ENCODE data around the gene KCNQ5.

KCNQ5 gene

DNA sequence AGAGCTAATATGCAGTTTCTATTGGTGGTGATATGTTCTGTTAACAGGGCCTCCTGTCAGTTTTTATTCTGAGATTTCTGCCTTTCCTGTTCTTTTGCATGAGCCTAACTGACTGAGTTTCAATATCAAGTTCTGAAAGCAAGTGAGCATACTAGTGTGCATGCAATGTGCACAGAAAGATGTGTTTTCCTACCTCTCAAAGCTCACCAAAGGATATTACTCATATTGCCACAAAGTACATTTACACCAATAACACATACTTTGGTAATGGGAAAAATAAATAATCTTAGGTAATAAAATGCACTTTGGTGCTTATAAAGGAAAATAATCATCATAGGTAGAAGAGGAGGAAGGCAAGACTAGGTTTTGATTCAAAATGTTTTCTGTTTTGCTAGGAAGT, 408.4 kb downstream of the KCNQ5 start:
- H3K9ac ChIP-seq (ENCODE audit: low read length): no peak overlapping the region
- no peaks in the 10 kb centered on the region for H3K79me2 ChIP-seq (ENCODE audit: insufficient read depth, low read length)
- no peaks in the 10 kb centered on the region for H3K27me3 ChIP-seq (ENCODE audit: insufficient read depth, low read length)
- H3K9me3 ChIP-seq (ENCODE audit: low read length): no peaks in the 10 kb centered on the region
- no peak overlapping the region for H3K4me2 ChIP-seq (ENCODE audit: low read length)
- no peaks in the 10 kb centered on the region for H3F3A ChIP-seq (ENCODE audit: insufficient read depth, low read length)
- no peak for TF ChIP-seq EZH2 (IDR thresholded peaks at IDR 0.05; ENCODE audit: borderline replicate concordance, low read length)
- TF ChIP-seq, protein P1, sequence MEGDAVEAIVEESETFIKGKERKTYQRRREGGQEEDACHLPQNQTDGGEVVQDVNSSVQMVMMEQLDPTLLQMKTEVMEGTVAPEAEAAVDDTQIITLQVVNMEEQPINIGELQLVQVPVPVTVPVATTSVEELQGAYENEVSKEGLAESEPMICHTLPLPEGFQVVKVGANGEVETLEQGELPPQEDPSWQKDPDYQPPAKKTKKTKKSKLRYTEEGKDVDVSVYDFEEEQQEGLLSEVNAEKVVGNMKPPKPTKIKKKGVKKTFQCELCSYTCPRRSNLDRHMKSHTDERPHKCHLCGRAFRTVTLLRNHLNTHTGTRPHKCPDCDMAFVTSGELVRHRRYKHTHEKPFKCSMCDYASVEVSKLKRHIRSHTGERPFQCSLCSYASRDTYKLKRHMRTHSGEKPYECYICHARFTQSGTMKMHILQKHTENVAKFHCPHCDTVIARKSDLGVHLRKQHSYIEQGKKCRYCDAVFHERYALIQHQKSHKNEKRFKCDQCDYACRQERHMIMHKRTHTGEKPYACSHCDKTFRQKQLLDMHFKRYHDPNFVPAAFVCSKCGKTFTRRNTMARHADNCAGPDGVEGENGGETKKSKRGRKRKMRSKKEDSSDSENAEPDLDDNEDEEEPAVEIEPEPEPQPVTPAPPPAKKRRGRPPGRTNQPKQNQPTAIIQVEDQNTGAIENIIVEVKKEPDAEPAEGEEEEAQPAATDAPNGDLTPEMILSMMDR (IDR thresholded peaks at IDR 0.05; ENCODE audit: low read length): no peak
- no peaks in the 10 kb centered on the region for H4K20me1 ChIP-seq (ENCODE audit: insufficient read depth, low read length)
- H3K36me3 ChIP-seq (ENCODE audit: insufficient read depth, low read length): no peaks in the 10 kb centered on the region
- no peak overlapping the region for H3K27ac ChIP-seq (ENCODE audit: low read depth, low read length, poor library complexity, severe bottlenecking)
- no peaks in the 10 kb centered on the region for H3K4me1 ChIP-seq (ENCODE audit: insufficient read depth, low read length, severe bottlenecking)
- no peaks in the 10 kb centered on the region for H3K9me2 ChIP-seq (ENCODE audit: low read depth, low read length)
- H2AFZ ChIP-seq (ENCODE audit: low read length): no peak overlapping the region
- no peak overlapping the region for H3K4me3 ChIP-seq (ENCODE audit: low read depth, low read length, poor library complexity, severe bottlenecking)

DNA sequence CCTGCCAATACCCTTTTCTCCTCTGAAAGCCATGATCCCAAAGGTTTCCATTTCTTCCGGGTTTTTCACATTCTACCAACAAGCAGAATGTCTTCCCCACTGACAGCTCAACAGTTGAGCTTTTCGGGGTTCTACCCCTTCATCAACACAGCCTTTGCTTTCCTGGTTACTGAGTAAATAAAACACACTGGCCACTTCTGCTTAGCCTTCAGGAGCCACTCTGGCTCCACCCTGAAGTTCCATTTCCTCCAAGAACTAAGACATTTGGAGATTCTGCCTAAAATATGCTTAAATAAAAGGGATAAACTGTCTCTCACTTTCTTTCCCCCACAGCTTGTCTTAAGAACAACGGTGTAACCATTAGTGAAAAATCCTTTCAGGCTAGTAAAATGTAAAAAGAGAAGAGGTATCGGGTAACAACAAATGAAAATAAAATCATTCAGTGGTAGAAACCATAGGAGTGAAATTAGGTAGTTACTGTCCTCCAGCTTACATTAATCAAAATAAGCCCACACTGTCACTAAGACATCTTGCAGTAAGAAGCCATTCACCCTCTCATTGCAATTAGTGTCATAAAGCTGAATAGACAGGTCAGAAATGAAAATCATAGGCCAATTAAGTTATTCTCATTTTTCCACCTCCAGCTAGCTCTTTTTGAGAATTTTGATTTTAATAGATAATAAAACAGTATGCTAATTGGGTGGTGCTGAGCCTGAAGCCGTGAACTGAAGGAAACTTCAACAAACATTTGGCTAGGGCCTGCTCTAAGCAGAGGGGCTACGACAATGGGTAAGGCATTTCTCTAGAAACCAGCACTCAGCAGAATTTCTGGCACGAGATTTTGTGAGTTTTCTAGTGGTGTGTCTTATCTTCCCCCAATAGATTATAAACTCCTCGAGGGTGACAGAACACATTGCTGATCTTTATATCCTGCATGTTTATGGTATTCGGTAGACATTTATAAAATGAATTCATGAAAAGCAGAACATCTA, 409.2 kb downstream of the KCNQ5 start:
- Histone ChIP-seq H3K4me2 (ENCODE audit: low read length) (no peak overlapping the region), H2AFZ (ENCODE audit: low read length) (no peak overlapping the region)

GRCh38 chr6:73032586-73032985, 410.7 kb downstream of the KCNQ5 start:
- no peak for TF ChIP-seq EZH2 (IDR thresholded peaks at IDR 0.05; ENCODE audit: borderline replicate concordance, low read length)
- TF ChIP-seq, protein P1 (IDR thresholded peaks at IDR 0.05; ENCODE audit: low read length): no peak
- Histone ChIP-seq H3F3A (ENCODE audit: insufficient read depth, low read length) (no peaks in the 10 kb centered on the region), H3K27me3 (ENCODE audit: insufficient read depth, low read length) (no peaks in the 10 kb centered on the region), H3K9me2 (ENCODE audit: low read depth, low read length) (no peaks in the 10 kb centered on the region), H3K4me1 (ENCODE audit: insufficient read depth, low read length, severe bottlenecking) (no peaks in the 10 kb centered on the region), H3K9ac (ENCODE audit: low read length) (no peak overlapping the region), H4K20me1 (ENCODE audit: insufficient read depth, low read length) (no peaks in the 10 kb centered on the region), H3K9me3 (ENCODE audit: low read length) (no peaks in the 10 kb centered on the region), H3K79me2 (ENCODE audit: insufficient read depth, low read length) (no peaks in the 10 kb centered on the region), H3K4me3 (ENCODE audit: low read depth, low read length, poor library complexity, severe bottlenecking) (no peak overlapping the region), H3K4me2 (ENCODE audit: low read length) (no peak overlapping the region), H2AFZ (ENCODE audit: low read length) (no peak overlapping the region), H3K27ac (ENCODE audit: low read depth, low read length, poor library complexity, severe bottlenecking) (no peak overlapping the region), H3K36me3 (ENCODE audit: insufficient read depth, low read length) (no peaks in the 10 kb centered on the region)

More for the DNA sequence above, 409.2 kb downstream of the KCNQ5 start:
- H3K36me3 ChIP-seq (ENCODE audit: insufficient read depth, low read length): no peaks in the 10 kb centered on the region
- no peaks in the 10 kb centered on the region for H3K9me2 ChIP-seq (ENCODE audit: low read depth, low read length)
- no peaks in the 10 kb centered on the region for H3K79me2 ChIP-seq (ENCODE audit: insufficient read depth, low read length)
- no peaks in the 10 kb centered on the region for H3K27me3 ChIP-seq (ENCODE audit: insufficient read depth, low read length)
- H3K9ac ChIP-seq (ENCODE audit: low read length): no peak overlapping the region
- no peak overlapping the region for H3K27ac ChIP-seq (ENCODE audit: low read depth, low read length, poor library complexity, severe bottlenecking)
- no peak overlapping the region for H3K4me3 ChIP-seq (ENCODE audit: low read depth, low read length, poor library complexity, severe bottlenecking)
- no peaks in the 10 kb centered on the region for H3F3A ChIP-seq (ENCODE audit: insufficient read depth, low read length)
- no peaks in the 10 kb centered on the region for H3K9me3 ChIP-seq (ENCODE audit: low read length)
- TF ChIP-seq, protein P1 (IDR thresholded peaks at IDR 0.05; ENCODE audit: low read length): no peak
- TF ChIP-seq EZH2 (IDR thresholded peaks at IDR 0.05; ENCODE audit: borderline replicate concordance, low read length): no peak
- no peaks in the 10 kb centered on the region for H4K20me1 ChIP-seq (ENCODE audit: insufficient read depth, low read length)
- H3K4me1 ChIP-seq (ENCODE audit: insufficient read depth, low read length, severe bottlenecking): no peaks in the 10 kb centered on the region
